ENCODE data around the gene ARHGAP36.

ARHGAP36 gene

GRCh38 chrX:131058136-131058868, at the start of gene ARHGAP36:
ARHGAP36 (plus strand) TSS chrX:131058346; CDS start chrX:131081666, 23,320 bp downstream.
- no peak for DNase-seq

- no peak for DNase-seq
Measured at GRCh38 chrX:131010186-131010585, 48.0 kb upstream of the ARHGAP36 start.

- DNase-seq = no peak
Measured at GRCh38 chrX:131025336-131025735, 32.8 kb upstream of the ARHGAP36 start.

GRCh38 chrX:131032354-131033230, 25.6 kb upstream of the ARHGAP36 start:
- no peak for DNase-seq

- no peak for DNase-seq
Measured at GRCh38 chrX:131034063-131034462, 24.1 kb upstream of the ARHGAP36 start.

GRCh38 chrX:131040781-131041180, 17.4 kb upstream of the ARHGAP36 start:
- DNase-seq = no peak

- no peak for DNase-seq
Measured at GRCh38 chrX:131041667-131042066, 16.5 kb upstream of the ARHGAP36 start.

- DNase-seq = no peak
Measured at GRCh38 chrX:131045726-131046125, 12.4 kb upstream of the ARHGAP36 start.

- DNase-seq = no peak
Measured at GRCh38 chrX:131046596-131046995, 11.6 kb upstream of the ARHGAP36 start.

GRCh38 chrX:131047180-131047579, 11.0 kb upstream of the ARHGAP36 start:
- no peak for DNase-seq

- DNase-seq = no peak
Measured at GRCh38 chrX:131053076-131053475, 5.1 kb upstream of the ARHGAP36 start.

GRCh38 chrX:131054906-131055305, 3.2 kb upstream of the ARHGAP36 start:
- DNase-seq = no peak

GRCh38 chrX:131057706-131058105, 440 bp upstream of the ARHGAP36 start:
- no peak for DNase-seq

GRCh38 chrX:131059246-131059645, 1.1 kb downstream of the ARHGAP36 start:
- no peak for DNase-seq

- no peak for DNase-seq
Measured at GRCh38 chrX:131060147-131060546, 2.0 kb downstream of the ARHGAP36 start.

GRCh38 chrX:131061306-131061705, 3.2 kb downstream of the ARHGAP36 start:
- DNase-seq = no peak

GRCh38 chrX:131063613-131064012, 5.5 kb downstream of the ARHGAP36 start:
- DNase-seq = no peak

GRCh38 chrX:131066237-131066636, 8.1 kb downstream of the ARHGAP36 start:
- no peak for DNase-seq

GRCh38 chrX:131067216-131067615, 9.1 kb downstream of the ARHGAP36 start:
- DNase-seq = no peak

GRCh38 chrX:131067846-131068745, 9.9 kb downstream of the ARHGAP36 start:
- DNase-seq = no peak

- DNase-seq = no peak
Measured at GRCh38 chrX:131068945-131069719, 11.0 kb downstream of the ARHGAP36 start.

All from SW 1271 (cell line).